DND-41 (cell line): ENCODE measurements around the gene POMZP3.
A peak's percentile ranks its signal among the peaks of the same experiment; 100 is the strongest.
"Not testable (repeated sequence)": the region's sequence is repeated elsewhere in the genome, so short reads cannot be mapped to it uniquely, and the experiment has no call there.

Experiments
- ATAC-seq: fragments of 200-7000 bp; cut with Tn5 transposase; 3 replicates; pipeline ENCODE4 v1.9.1; 2021; ENCODE audit warnings: low read depth; ENCODE audit not compliant: insufficient read depth
- DNase-seq: peaks from one replicate; pipeline ENCODE4 v3.0.0-alpha.2; 2020
- H2AFZ ChIP-seq: 2 replicates; pipeline ENCODE4 v1.6.0; 2012; ENCODE audit warnings: low read depth, low read length
- H3K27ac ChIP-seq: 2 replicates; pipeline ENCODE4 v1.5.1; 2012; ENCODE audit warnings: low read length, inconsistent platforms
- H3K27me3 ChIP-seq: fragments of 200-600 bp; sonication (generic); 2 replicates; pipeline ENCODE4 v1.6.0; 2012; ENCODE audit warnings: low read length, mild to moderate bottlenecking, inconsistent platforms; ENCODE audit not compliant: insufficient read depth, poor library complexity
- H3K36me3 ChIP-seq: 2 replicates; pipeline ENCODE4 v1.5.1; 2012; ENCODE audit warnings: low read length, inconsistent platforms; ENCODE audit not compliant: insufficient read depth
- H3K4me1 ChIP-seq: 2 replicates; pipeline ENCODE4 v1.5.1; 2012; ENCODE audit warnings: mild to moderate bottlenecking, low read length; ENCODE audit not compliant: insufficient read depth
- H3K4me2 ChIP-seq: 2 replicates; pipeline ENCODE4 v1.6.0; 2012; ENCODE audit warnings: mild to moderate bottlenecking, moderate library complexity, low read length, inconsistent platforms; ENCODE audit not compliant: insufficient read depth
- H3K4me3 ChIP-seq, 2 experiments: fragments of 200-600 bp in 1 of 2; shearing (Covaris generic) in 1 of 2; 2 replicates each; pipeline ENCODE4 v1.5.1; 2012 to 2016; ENCODE audit warnings: inconsistent platforms in 2 of 2, low read length in 2 of 2, mild to moderate bottlenecking in 2 of 2, low read depth in 1 of 2, moderate library complexity in 1 of 2
- H3K79me2 ChIP-seq: 2 replicates; pipeline ENCODE4 v1.6.0; 2012; ENCODE audit warnings: low read length, inconsistent platforms; ENCODE audit not compliant: insufficient read depth
- H3K9ac ChIP-seq: 2 replicates; pipeline ENCODE4 v1.6.0; 2012; ENCODE audit warnings: low read depth, mild to moderate bottlenecking, inconsistent platforms, low read length, moderate library complexity
- H3K9me3 ChIP-seq: 2 replicates; pipeline ENCODE4 v1.5.1; 2012; ENCODE audit warnings: low read length, moderate library complexity, mild to moderate bottlenecking, inconsistent platforms; ENCODE audit not compliant: insufficient read depth, severe bottlenecking
- H4K20me1 ChIP-seq: 2 replicates; pipeline ENCODE4 v1.6.0; 2012; ENCODE audit warnings: low read length; ENCODE audit not compliant: insufficient read depth
- TF ChIP-seq, protein P1 (sequence below): IDR thresholded peaks from 2 replicates; pipeline ENCODE4 v1.5.1; 2012; ENCODE audit warnings: borderline replicate concordance, low read length, moderate library complexity, mild to moderate bottlenecking; ENCODE audit not compliant: poor library complexity, severe bottlenecking; ENCODE audit errors: extremely low read depth

POMZP3 gene

DNA sequence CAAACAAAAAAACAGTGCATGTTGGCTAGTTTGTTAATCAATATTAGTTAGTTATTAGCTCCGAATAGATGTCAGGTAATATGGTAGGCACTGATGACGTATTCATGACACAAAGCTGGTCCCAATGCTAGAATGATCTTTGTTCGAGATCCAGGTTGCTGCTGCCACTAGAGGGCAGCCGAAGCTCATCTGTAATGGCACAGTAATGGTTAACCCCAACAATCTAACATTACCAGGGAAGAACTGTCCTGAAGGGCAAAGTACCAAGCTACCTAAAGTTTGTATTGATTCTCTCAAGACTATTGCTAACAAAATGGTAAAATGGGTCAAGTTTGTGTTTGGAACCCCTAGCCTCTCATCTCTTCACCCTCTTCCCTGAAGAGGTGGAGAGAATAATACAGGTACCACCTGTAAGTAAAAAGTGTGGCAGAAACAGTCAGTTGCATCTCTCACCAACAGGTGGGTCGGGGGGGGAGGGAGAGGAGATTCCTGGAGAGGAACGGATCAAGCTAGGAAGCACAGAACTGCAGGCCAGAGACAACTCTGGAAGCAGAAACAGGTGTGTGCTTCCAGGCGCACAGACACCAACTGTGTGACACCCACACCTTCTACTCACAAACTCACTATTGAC lies 10.1 kb upstream of the POMZP3 start:
- H4K20me1 ChIP-seq, H3K27ac ChIP-seq, H3K9me3 ChIP-seq, H3K9ac ChIP-seq, H3K79me2 ChIP-seq, H3K4me2 ChIP-seq, H2AFZ ChIP-seq, DNase-seq, H3K4me3 ChIP-seq, H3K36me3 ChIP-seq, H3K27me3 ChIP-seq, H3K4me1 ChIP-seq: not testable (repeated sequence)
- ATAC-seq = peak; percentile 96
- TF ChIP-seq, protein P1, sequence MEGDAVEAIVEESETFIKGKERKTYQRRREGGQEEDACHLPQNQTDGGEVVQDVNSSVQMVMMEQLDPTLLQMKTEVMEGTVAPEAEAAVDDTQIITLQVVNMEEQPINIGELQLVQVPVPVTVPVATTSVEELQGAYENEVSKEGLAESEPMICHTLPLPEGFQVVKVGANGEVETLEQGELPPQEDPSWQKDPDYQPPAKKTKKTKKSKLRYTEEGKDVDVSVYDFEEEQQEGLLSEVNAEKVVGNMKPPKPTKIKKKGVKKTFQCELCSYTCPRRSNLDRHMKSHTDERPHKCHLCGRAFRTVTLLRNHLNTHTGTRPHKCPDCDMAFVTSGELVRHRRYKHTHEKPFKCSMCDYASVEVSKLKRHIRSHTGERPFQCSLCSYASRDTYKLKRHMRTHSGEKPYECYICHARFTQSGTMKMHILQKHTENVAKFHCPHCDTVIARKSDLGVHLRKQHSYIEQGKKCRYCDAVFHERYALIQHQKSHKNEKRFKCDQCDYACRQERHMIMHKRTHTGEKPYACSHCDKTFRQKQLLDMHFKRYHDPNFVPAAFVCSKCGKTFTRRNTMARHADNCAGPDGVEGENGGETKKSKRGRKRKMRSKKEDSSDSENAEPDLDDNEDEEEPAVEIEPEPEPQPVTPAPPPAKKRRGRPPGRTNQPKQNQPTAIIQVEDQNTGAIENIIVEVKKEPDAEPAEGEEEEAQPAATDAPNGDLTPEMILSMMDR = peak; percentile 58

GRCh38 chr7:76626581-76626980 lies 498 bp downstream of the POMZP3 start:
- Histone ChIP-seq H3K27ac (peak overlapping the region; percentile 75), H3K79me2 (peaks cover 14% of the 10 kb centered on the region), H3K36me3 (peaks cover 11% of the 10 kb centered on the region; the same call in 1 of the 2 replicates), H3K4me2 (peak overlapping the region; percentile 78), H2AFZ (peak overlapping the region; percentile 77), H3K9ac (peak overlapping the region; percentile 66), H3K4me1 (peaks cover 14% of the 10 kb centered on the region), H3K4me3 (peak overlapping the region; percentile 70 to 79; a peak in 3 of 4 replicates)
- H3K9me3 ChIP-seq, H4K20me1 ChIP-seq, H3K27me3 ChIP-seq: not testable (repeated sequence)
- DNase-seq = peak; percentile 41
- ATAC-seq = peak; percentile 66

DNA sequence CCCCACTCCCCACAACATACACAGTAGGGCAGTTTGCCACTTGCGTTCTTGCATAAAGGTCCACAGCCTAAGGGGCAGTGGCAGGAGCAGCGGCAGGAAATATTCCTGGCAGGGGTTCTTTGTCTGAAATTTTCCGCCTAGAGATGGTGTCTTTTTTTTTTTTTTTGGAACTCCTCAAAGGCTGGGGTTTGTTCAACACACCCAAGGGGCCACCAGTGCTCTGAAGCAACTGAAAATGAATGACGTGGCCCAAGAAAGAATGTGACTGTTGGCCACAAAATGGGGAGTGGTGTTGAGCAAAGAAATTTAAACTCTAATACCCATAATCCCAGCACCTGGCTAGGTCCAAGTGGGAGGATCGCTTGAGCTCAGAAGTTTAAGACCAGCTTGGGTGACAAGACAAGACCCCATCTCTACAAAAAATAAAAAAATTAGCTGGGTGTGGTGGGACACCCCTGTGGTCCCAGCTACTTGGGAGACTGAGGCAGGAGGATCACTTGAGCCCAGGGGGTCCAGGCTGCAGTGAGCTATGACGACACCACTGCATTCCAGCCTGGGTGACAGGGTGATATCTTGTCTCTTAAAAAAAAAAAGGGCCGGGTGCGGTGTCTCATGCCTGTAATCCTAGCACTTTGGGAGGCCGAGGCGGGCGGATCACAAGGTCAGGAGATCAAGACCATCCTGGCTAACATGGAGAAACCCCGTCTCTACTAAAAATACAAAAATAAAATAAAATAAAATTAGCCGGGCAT lies 7.5 kb downstream of the POMZP3 start:
- H4K20me1 ChIP-seq, H3K27ac ChIP-seq, ATAC-seq, H3K4me3 ChIP-seq, H3K4me1 ChIP-seq, DNase-seq, H3K27me3 ChIP-seq, H2AFZ ChIP-seq, H3K4me2 ChIP-seq, H3K79me2 ChIP-seq, H3K9me3 ChIP-seq, H3K9ac ChIP-seq: not testable (repeated sequence)
- H3K36me3 ChIP-seq = peaks cover 10% of the 10 kb centered on the region; the same call in 1 of the 2 replicates

DNA sequence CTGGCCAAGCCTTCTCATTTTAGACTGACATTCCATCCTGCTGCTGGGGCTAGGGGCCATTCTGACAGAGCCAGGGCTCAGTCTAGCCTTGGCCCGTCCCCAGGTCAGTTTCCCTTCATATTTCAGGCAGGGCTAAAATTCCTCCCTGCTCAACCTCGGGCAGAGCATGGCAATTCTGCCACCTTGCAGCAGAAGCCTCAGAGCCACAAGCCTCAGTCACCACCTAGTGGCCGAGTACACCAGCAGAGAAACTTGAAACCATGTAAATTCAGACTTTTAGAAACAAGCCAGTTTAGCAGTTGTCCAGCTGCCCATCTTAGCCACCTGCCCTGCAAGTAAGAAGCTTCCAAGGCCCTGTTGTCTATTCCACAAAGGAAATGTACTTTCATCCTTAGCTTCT lies 13.3 kb downstream of the POMZP3 start:
- not testable (repeated sequence) for H3K9me3 ChIP-seq, H3K27ac ChIP-seq, H2AFZ ChIP-seq, H4K20me1 ChIP-seq, H3K4me1 ChIP-seq, H3K4me2 ChIP-seq, H3K79me2 ChIP-seq, H3K27me3 ChIP-seq, H3K9ac ChIP-seq, H3K4me3 ChIP-seq
- TF ChIP-seq, protein P1 = peak; percentile 36
- peak; percentile 30 for DNase-seq
- peak; percentile 62 for ATAC-seq
- peaks cover 14% of the 10 kb centered on the region for H3K36me3 ChIP-seq

DNA sequence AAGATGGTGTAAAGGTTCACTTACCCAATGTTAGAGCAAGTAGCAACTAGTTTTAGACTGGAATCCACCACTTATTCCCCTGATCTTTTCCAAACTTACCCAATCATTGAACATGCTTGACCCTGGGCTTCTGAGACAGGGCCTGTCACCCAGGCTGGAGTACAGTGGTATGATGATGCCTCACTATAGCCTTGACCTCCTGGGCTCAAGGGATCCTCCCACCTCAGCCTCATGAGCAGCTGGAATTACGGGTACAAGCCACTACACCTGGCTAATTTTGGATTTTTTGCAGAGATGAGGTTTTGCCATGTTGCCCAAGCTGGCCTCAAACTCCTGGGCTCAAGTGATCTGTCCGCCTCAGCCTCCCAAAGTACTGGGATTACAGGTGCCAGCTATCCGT lies 14.8 kb downstream of the POMZP3 start:
- H3K9ac ChIP-seq, H3K4me3 ChIP-seq, H3K4me1 ChIP-seq, H2AFZ ChIP-seq, H3K27ac ChIP-seq, DNase-seq, H3K4me2 ChIP-seq, H3K9me3 ChIP-seq, H4K20me1 ChIP-seq, ATAC-seq, H3K27me3 ChIP-seq: not testable (repeated sequence)
- peaks cover 18% of the 10 kb centered on the region for H3K36me3 ChIP-seq
- peaks cover 16% of the 10 kb centered on the region for H3K79me2 ChIP-seq

GRCh38 chr7:76609864-76610263 lies 17.2 kb downstream of the POMZP3 start:
- H3K9me3 ChIP-seq, H3K27me3 ChIP-seq, H3K9ac ChIP-seq, H3K4me1 ChIP-seq, H3K4me3 ChIP-seq, DNase-seq, H3K27ac ChIP-seq, H3K4me2 ChIP-seq, H2AFZ ChIP-seq, H4K20me1 ChIP-seq: not testable (repeated sequence)
- H3K36me3 ChIP-seq = peaks cover 15% of the 10 kb centered on the region
- peak; percentile 27 for ATAC-seq
- H3K79me2 ChIP-seq = peaks cover 21% of the 10 kb centered on the region
